Smooth muscle cell (in vitro differentiated cells): ENCODE data around the gene AGL. TPM values are rescaled to one million over a fixed set of nuclear protein-coding genes. Genes with fewer than 3 reads are reported as not detected.

ENCODE experiments used
- DNase-seq: peaks from one replicate; lab custom pipeline; 2025; ENCODE audit not compliant: unreplicated experiment; lab: John Stamatoyannopoulos, UW
- H2AFZ ChIP-seq: fragments of 200-600 bp; sonication (generic); 2 replicates; pipeline ENCODE4 v1.6.0; 2016; ENCODE audit warnings: antibody characterized with exemption, low read depth, mild to moderate bottlenecking
- H3F3A ChIP-seq: fragments of 200-600 bp; sonication (generic); 2 replicates; pipeline ENCODE4 v1.6.0; 2017; ENCODE audit warnings: antibody characterized with exemption, low read depth
- H3K27ac ChIP-seq: fragments of 200-600 bp; sonication (generic); 2 replicates; pipeline ENCODE4 v1.5.1; 2016; ENCODE audit warnings: low read depth, mild to moderate bottlenecking
- H3K27me3 ChIP-seq: fragments of 200-600 bp; sonication (generic); 2 replicates; pipeline ENCODE4 v1.6.1; 2016; ENCODE audit warnings: low read depth, mild to moderate bottlenecking
- H3K36me3 ChIP-seq: fragments of 200-600 bp; sonication (generic); 2 replicates; pipeline ENCODE4 v1.5.1; 2016; ENCODE audit warnings: low read depth
- H3K4me1 ChIP-seq: fragments of 200-600 bp; sonication (generic); 2 replicates; pipeline ENCODE4 v1.5.1; 2016; ENCODE audit warnings: low read depth
- H3K4me2 ChIP-seq: fragments of 200-600 bp; sonication (generic); 2 replicates; pipeline ENCODE4 v1.6.0; 2016; ENCODE audit warnings: mild to moderate bottlenecking
- H3K4me3 ChIP-seq: fragments of 200-600 bp; sonication (generic); 2 replicates; pipeline ENCODE4 v1.5.1; 2016; ENCODE audit warnings: mild to moderate bottlenecking
- H3K79me2 ChIP-seq: fragments of 200-600 bp; sonication (generic); 2 replicates; pipeline ENCODE4 v1.6.0; 2016; ENCODE audit warnings: low read depth, mild to moderate bottlenecking
- H3K9ac ChIP-seq: fragments of 200-600 bp; sonication (generic); 2 replicates; pipeline ENCODE4 v1.6.0; 2016; ENCODE audit warnings: low read depth
- H3K9me3 ChIP-seq: fragments of 200-600 bp; sonication (generic); replicated peaks from 2 replicates; pipeline ENCODE4 v1.5.1; 2016; ENCODE audit warnings: low read depth
- H4K20me1 ChIP-seq: fragments of 200-600 bp; sonication (generic); 2 replicates; pipeline ENCODE4 v1.6.0; 2016; ENCODE audit warnings: low read depth
- WGBS: methylation state at CpG from one replicate; pipeline ENCODE4 v1.1.7; 2016; ENCODE audit warnings: low lambda C conversion rate; 5-methylcytosine and 5-hydroxymethylcytosine counted together
- polyA plus RNA-seq: library from polyadenylated mRNA; unstranded; fragments of >200 nt; fragmentation: Nextera tagmentation; extraction: Ambion mirVana; gene quantifications from 2 replicates; pipeline ENCODE4 v1.2.1, GENCODE V29; 2016
- total RNA-seq: library from RNA; depleted of rRNA; stranded (reverse); fragments of >200 nt; gene quantifications from 2 replicates; pipeline ENCODE4 v1.2.3, GENCODE V29; 2014
- TF ChIP-seq, protein P1 (sequence below): fragments of 200-600 bp; sonication (generic); IDR thresholded peaks from 2 replicates; pipeline ENCODE4 v1.5.1; 2017; ENCODE audit warnings: borderline replicate concordance, mild to moderate bottlenecking, antibody characterized with exemption; ENCODE audit not compliant: insufficient read depth, poor library complexity, severe bottlenecking

The AGL gene
- total and polyA plus RNA-seq, 2 experiments from 2014 or later: 5.1 to 18.3 TPM

- peak overlapping the region; percentile 71 for H3K9ac ChIP-seq
- DNase-seq: no peak
Observed at GRCh38 chr1:99808391-99809115, 41.6 kb upstream of the AGL start.

GRCh38 chr1:99811075-99811474, 39.1 kb upstream of the AGL start:
- H3K4me1 ChIP-seq: peaks cover 9% of the 10 kb centered on the region
- no peak overlapping the region for H3K4me3 ChIP-seq
- no peak overlapping the region for H3K27ac ChIP-seq
- H3K9me3 ChIP-seq: no peaks in the 10 kb centered on the region
- TF ChIP-seq, protein P1, sequence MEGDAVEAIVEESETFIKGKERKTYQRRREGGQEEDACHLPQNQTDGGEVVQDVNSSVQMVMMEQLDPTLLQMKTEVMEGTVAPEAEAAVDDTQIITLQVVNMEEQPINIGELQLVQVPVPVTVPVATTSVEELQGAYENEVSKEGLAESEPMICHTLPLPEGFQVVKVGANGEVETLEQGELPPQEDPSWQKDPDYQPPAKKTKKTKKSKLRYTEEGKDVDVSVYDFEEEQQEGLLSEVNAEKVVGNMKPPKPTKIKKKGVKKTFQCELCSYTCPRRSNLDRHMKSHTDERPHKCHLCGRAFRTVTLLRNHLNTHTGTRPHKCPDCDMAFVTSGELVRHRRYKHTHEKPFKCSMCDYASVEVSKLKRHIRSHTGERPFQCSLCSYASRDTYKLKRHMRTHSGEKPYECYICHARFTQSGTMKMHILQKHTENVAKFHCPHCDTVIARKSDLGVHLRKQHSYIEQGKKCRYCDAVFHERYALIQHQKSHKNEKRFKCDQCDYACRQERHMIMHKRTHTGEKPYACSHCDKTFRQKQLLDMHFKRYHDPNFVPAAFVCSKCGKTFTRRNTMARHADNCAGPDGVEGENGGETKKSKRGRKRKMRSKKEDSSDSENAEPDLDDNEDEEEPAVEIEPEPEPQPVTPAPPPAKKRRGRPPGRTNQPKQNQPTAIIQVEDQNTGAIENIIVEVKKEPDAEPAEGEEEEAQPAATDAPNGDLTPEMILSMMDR: no peak
- H2AFZ ChIP-seq: peak overlapping the region; percentile 41
- H3K36me3 ChIP-seq: no peaks in the 10 kb centered on the region
- DNase-seq: no peak
- 86% methylated on average over 1 of the region's 1 CpG for WGBS
- no peaks in the 10 kb centered on the region for H3K27me3 ChIP-seq
- H3K4me2 ChIP-seq: no peak overlapping the region
- H4K20me1 ChIP-seq: no peaks in the 10 kb centered on the region
- no peaks in the 10 kb centered on the region for H3F3A ChIP-seq
- no peak overlapping the region for H3K9ac ChIP-seq
- no peaks in the 10 kb centered on the region for H3K79me2 ChIP-seq

More at GRCh38 chr1:99808391-99809115, 41.6 kb upstream of the AGL start:
- 8% methylated on average over 7 of the region's 7 CpGs for WGBS
- peak overlapping the region; percentile 80 for H3K27ac ChIP-seq
- H2AFZ ChIP-seq: peak overlapping the region; percentile 96
- no peaks in the 10 kb centered on the region for H3K36me3 ChIP-seq
- no peaks in the 10 kb centered on the region for H3K9me3 ChIP-seq
- H3K4me3 ChIP-seq: peak overlapping the region; percentile 28
- no peaks in the 10 kb centered on the region for H3K79me2 ChIP-seq
- H3K4me1 ChIP-seq: peaks cover 5% of the 10 kb centered on the region
- H3F3A ChIP-seq: no peaks in the 10 kb centered on the region
- H3K4me2 ChIP-seq: peak overlapping the region; percentile 74
- H3K27me3 ChIP-seq: no peaks in the 10 kb centered on the region
- TF ChIP-seq, protein P1: peak; percentile 69
- no peaks in the 10 kb centered on the region for H4K20me1 ChIP-seq

DNA sequence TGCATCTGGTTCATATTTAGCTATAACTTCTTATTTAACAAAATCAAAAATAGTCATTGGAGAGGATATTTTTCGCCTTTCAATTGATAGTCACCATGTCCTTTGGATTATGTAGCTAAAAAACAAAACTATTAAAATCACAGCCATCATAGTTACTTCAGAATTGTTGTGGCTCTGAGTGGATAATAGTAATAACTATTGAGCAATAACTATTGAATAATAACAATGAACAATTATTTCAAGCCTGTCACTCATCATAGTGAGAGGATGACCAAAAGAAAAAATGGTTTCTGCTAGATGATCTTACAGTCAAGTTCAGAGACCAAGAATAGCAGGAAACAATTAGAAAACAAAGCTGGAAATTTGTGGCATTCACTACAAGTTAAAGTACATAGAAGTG, 38.4 kb upstream of the AGL start:
- Histone ChIP-seq H3F3A (no peaks in the 10 kb centered on the region), H3K9me3 (no peaks in the 10 kb centered on the region), H3K4me1 (peaks cover 9% of the 10 kb centered on the region), H2AFZ (no peak overlapping the region), H3K36me3 (no peaks in the 10 kb centered on the region), H3K27me3 (no peaks in the 10 kb centered on the region), H3K9ac (no peak overlapping the region), H3K27ac (no peak overlapping the region), H3K79me2 (no peaks in the 10 kb centered on the region), H3K4me2 (no peak overlapping the region), H4K20me1 (no peaks in the 10 kb centered on the region), H3K4me3 (no peak overlapping the region)
- no peak for DNase-seq
- 100% methylated on average over 1 of the region's 1 CpG for WGBS
- TF ChIP-seq, protein P1: no peak
